HG03095 (cell line): ENCODE results near the gene KIAA1671.

ENCODE experiments used
- ATAC-seq: cut with Tn5 transposase; IDR thresholded peaks from one replicate; pipeline ENCODE4 v1.9.1; 2021; ENCODE audit warnings: moderate library complexity; ENCODE audit not compliant: unreplicated experiment

The KIAA1671 gene

DNA sequence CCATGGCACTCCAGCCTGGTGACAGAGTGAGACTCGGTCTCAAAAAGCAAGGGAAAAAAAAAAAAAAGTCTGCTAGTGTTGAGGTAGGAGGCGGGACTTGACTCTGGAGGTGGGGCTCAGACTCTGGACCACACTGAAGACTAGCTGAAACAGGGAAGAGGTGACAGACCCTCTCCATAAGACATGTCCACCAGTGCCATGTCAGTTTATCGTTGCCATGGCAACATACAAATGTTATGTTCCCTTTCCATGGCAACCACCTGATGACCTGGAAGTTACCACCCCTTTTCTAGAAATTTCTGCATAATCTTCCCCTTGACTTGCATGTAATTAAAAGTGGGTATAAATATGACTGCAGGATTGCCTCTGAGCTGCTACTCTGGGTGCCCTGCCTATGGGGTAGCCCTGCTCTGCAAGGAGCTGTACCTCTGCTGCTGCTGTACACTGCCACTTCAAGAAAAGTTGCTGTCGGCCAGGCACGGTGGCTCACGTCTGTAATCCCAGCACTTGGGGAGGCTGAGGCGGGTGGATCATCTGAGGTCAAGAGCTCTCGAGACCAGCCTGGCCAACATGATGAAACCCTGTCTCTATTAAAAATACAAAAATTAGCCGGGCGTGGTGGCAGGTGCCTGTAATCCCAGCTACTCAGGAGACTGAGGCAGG lies 55.1 kb downstream of the KIAA1671 start:
- no peak for ATAC-seq

- no peak for ATAC-seq
Measured at GRCh38 chr22:25008666-25009065, 56.1 kb downstream of the KIAA1671 start.

DNA sequence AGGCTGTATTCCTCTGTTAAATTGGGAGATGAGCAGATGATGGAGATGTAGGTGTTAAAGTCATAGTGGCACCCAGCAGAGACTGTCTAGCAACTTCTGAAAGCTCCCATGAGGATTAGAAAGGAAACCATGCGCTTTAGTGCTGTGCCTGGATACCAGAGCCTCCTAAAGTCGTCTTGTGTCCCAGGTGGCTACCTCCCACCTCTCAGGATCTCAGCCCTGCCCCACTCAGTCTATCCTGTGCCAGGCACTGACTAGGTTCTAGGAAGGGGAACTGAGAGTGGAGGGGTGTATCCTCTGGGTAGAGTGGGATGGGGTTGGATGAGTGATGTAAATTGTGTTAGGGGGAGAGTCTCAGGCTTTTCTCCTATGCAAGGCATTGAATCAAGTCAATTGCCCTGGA lies 60.2 kb downstream of the KIAA1671 start:
- ATAC-seq, result no peak

GRCh38 chr22:25013607-25014006 lies 61.1 kb downstream of the KIAA1671 start:
- no peak for ATAC-seq

DNA sequence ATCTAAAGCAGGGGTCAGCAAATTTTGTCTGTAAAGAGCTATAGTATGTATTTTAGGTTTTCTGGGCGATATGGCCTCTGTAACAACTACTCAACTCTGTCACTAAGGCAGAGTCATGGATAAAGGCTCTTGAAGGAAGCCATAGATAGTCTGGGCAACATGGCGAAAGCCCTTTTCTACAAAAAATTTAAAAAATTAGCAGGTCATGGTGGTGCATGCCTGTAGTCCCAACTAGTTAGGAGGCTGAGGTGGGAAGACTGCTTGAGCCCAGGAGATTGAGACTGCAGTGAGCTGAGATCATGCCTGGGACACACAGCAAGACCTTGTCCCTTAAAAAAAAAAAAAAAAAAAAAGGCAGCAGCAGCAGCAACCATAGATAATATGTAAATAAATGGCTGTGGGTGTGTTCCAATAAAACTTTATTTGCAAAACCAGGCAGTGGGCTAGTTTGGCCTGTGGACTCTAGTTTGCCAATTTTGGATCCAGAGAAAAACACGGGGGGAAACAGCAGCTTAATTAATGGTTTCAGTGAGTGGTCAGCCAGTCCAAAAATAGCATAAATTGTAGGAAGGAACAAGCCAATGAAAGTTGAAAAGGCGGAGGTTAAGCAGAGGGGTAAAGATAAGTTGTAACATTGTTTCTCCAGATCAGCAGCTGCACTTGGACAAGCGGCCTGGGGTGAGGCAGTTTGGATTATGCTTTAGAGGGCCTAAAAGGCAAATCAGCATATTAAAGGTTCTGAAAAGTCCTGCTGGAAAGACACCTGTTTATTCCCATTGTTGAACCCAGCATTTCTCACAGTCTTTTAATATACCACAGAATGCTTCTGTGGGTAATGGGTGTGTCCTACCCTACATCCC lies 62.6 kb downstream of the KIAA1671 start:
- no peak for ATAC-seq

GRCh38 chr22:25016311-25016710 lies 63.8 kb downstream of the KIAA1671 start:
- no peak for ATAC-seq

DNA sequence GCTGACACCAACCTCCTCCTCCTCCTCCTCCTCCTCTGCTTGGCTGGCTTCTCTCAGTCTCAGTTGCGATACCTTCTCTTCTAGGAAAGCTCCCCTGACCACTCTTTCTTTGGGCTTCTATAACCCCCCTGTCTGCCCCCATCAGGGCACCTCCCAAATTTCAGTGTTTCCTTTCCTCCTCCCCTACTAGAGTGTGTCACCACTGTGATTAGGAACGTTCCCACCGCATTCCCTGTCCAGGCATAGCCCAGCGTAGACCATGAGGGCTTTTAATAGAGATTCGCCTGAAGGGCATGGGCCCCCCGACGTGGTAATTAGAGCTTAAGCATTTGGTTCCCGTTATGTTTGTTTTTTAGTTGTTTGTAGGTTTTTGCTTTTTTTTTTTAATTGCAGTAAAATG lies 65.5 kb downstream of the KIAA1671 start:
- ATAC-seq, result no peak

DNA sequence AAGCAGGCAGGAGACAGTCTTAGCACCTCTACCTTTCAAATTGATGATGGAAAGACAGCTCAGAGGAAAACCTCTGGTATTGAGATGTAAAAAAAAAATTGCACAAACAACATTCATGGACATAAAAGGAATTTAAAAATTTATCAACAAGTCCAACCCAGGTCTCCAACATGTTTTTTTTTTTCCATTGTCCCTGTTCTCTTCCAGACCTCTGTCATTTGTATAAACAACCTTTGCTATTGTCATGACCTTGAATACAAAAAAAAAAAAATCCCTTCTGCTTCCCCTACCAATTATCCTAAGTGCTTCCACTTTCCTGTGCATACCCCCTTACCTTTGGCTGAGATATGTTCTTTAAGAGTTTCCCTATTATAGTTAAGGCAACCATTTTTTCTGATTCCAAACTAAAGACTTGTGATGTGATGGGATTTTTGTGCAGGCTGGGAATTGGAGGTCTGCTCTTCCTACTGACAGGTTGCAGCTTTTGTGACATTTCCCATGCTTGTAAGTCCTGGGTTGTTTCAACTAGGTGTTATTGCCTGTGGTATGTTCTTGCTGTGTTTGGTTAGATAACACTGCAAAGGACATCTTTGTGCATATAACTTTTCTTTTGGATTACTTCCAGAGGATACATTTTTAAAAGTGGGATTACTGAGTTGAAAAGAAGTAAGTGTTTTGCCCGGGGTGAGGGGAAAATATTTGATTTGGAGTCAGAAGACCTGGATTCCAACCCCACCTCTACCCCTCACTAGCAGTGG lies 67.1 kb downstream of the KIAA1671 start:
- no peak for ATAC-seq

DNA sequence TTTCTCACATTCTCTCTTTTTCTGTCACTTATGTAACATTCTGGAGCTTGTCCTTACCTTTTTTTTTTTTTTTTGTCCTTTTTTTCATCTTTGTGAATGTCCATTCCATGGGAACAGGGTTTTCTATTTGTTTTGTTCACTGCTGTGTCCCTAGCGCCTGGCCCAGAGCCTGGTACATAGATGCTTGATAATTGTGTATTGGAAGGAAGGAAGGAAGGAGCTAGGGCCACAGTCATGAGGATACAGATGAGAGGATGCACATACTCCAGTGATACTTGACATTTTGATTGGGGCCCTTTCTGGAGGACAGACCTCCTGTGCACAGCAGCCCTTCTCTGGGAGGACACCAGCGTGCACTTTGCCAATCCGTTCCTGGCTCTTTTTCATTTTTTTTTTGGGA lies 68.9 kb downstream of the KIAA1671 start:
- ATAC-seq, result no peak

- ATAC-seq, result no peak
Measured at GRCh38 chr22:25021976-25022711, 69.6 kb downstream of the KIAA1671 start.

DNA sequence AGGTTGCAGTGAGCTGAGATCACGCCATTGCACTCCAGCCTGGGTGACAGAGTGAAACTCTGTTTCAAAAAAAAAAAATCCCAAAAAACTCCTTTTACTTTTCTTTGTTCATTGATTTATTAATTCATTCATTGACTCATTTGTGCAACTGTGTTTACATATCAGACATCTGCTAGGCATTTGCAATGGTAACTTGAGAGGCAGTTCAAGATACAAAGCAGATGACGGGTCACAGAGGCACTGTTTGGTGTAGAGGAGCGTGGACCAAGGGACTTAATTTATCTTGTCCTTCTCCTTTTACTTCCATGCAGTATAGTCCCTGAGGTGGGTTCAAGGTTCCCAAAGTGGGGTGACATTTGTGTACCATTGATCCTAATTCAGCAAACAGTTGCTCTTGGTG lies 71.4 kb downstream of the KIAA1671 start:
- ATAC-seq, result no peak

- ATAC-seq, result no peak
Measured at GRCh38 chr22:25024895-25025294, 72.4 kb downstream of the KIAA1671 start.

GRCh38 chr22:25025491-25026400 lies 73.2 kb downstream of the KIAA1671 start:
- no peak for ATAC-seq

- no peak for ATAC-seq
Measured at GRCh38 chr22:25027043-25027906, 74.8 kb downstream of the KIAA1671 start.

GRCh38 chr22:25027959-25028840 lies 75.7 kb downstream of the KIAA1671 start:
- ATAC-seq, result no peak

- no peak for ATAC-seq
Measured at GRCh38 chr22:25028841-25029141, 76.3 kb downstream of the KIAA1671 start.

DNA sequence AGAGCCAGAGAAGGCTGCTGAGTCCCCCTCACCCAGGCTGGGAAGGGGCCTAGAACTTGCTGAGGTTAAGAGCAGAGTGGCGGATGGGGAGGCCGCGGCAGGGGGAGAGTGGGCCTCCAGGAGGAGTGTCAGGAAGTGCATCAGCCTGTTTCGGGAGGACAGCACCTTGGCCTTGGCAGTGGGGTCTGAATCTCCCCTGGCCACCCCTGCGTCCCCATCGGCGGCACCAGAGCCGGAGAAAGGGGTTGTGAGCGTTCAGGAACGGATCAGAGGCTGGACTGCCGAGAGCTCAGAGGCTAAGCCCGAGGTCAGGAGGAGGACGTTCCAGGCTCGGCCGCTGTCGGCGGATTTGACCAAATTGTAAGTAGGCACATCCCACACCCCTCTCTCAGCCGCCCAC lies 76.7 kb downstream of the KIAA1671 start:
- no peak for ATAC-seq

DNA sequence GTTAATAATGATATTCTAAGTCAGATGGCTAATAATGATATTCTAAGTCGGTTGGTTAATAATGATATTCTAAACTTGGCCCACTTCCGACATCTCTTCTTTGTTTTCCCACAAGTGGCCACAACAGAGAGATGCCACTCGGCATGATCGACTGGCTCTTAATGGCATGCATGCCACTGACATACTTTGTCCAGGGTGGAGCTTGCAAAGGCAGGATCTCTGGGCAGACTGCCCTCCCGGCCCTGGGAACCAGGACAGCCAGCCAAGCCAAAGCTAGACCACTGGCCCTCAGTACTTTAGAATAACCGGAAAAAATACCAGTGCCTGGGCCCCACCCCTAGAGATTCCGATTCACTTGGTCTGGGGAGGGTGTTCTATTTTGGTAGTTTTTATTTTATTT lies 78.1 kb downstream of the KIAA1671 start:
- ATAC-seq, result no peak
